Measurements from ENCODE around the gene PEPD. TPM values are rescaled to one million over a fixed set of nuclear protein-coding genes. Genes with fewer than 3 reads are reported as not detected.
"Not testable (repeated sequence)": the region's sequence is repeated elsewhere in the genome, so short reads cannot be mapped to it uniquely, and the experiment has no call there.

The PEPD gene
- total RNA-seq (2014; rRNA removed; shearing (Covaris generic); ENCODE audit: low replicate concordance), result 14.2 and 28.3 TPM in 2 replicates

GRCh38 chr19:33521480-33522370, at the start of gene PEPD:
PEPD (minus strand) TSS chr19:33521791; CDS start chr19:33521760, 31 bp downstream.
- H3K27ac ChIP-seq (ENCODE audit: low read length), result no peak within 1 kb of the TSS
- H3K4me2 ChIP-seq (ENCODE audit: low read depth, low read length, poor library complexity, severe bottlenecking), result peak within 1 kb of the TSS; percentile 75
- H3K9ac ChIP-seq (ENCODE audit: low read length), result peak within 1 kb of the TSS; percentile 77
- H3K4me1 ChIP-seq (ENCODE audit: low read length), result peaks cover 14% of the 10 kb centered on the region
- H3K27me3 ChIP-seq (ENCODE audit: low read length), result no peaks in the 10 kb centered on the region
- H3K9me2 ChIP-seq (replicated peaks; ENCODE audit: insufficient read depth, low read length), result no peaks in the 10 kb centered on the region
- H2AFZ ChIP-seq (ENCODE audit: low read length), result peak within 1 kb of the TSS; percentile 95
- peak within 1 kb of the TSS; percentile 88 for H3K4me3 ChIP-seq (ENCODE audit: low read length)
- H3K79me2 ChIP-seq (ENCODE audit: low read length), result no peaks in the 10 kb centered on the region
- DNase-seq, result peak; percentile 96
- H3K36me3 ChIP-seq (ENCODE audit: insufficient read depth, low read length), result no peaks in the 10 kb centered on the region
- H3K9me3 ChIP-seq (ENCODE audit: low read length), result no peaks in the 10 kb centered on the region
- no peaks in the 10 kb centered on the region for H4K20me1 ChIP-seq (ENCODE audit: insufficient read depth, low read depth, low read length)

GRCh38 chr19:33569821-33570220, 48.2 kb upstream of the PEPD start:
- H3K4me2 ChIP-seq (ENCODE audit: low read depth, low read length, poor library complexity, severe bottlenecking), result no peak overlapping the region
- H3K9ac ChIP-seq (ENCODE audit: low read length), result no peak overlapping the region
- H3K79me2 ChIP-seq (ENCODE audit: low read length), result no peaks in the 10 kb centered on the region
- H3K9me2 ChIP-seq (replicated peaks; ENCODE audit: insufficient read depth, low read length), result no peaks in the 10 kb centered on the region
- H3K4me3 ChIP-seq (ENCODE audit: low read length), result no peak overlapping the region
- no peak overlapping the region for H2AFZ ChIP-seq (ENCODE audit: low read length)
- no peaks in the 10 kb centered on the region for H3K4me1 ChIP-seq (ENCODE audit: low read length)
- H3K27ac ChIP-seq (ENCODE audit: low read length), result no peak overlapping the region
- H3K36me3 ChIP-seq (ENCODE audit: insufficient read depth, low read length), result no peaks in the 10 kb centered on the region
- DNase-seq, result no peak
- H3K9me3 ChIP-seq (ENCODE audit: low read length), result peaks cover 3% of the 10 kb centered on the region; the same call in 1 of the 2 replicates
- H4K20me1 ChIP-seq (ENCODE audit: insufficient read depth, low read depth, low read length), result no peaks in the 10 kb centered on the region
- no peaks in the 10 kb centered on the region for H3K27me3 ChIP-seq (ENCODE audit: low read length)

GRCh38 chr19:33568706-33569105, 47.1 kb upstream of the PEPD start:
- no peak for DNase-seq
- H3K36me3 ChIP-seq (ENCODE audit: insufficient read depth, low read length), result no peaks in the 10 kb centered on the region
- H3K4me2 ChIP-seq (ENCODE audit: low read depth, low read length, poor library complexity, severe bottlenecking), result no peak overlapping the region
- H3K9me2 ChIP-seq (replicated peaks; ENCODE audit: insufficient read depth, low read length), result no peaks in the 10 kb centered on the region
- H3K4me1 ChIP-seq (ENCODE audit: low read length), result no peaks in the 10 kb centered on the region
- no peaks in the 10 kb centered on the region for H3K79me2 ChIP-seq (ENCODE audit: low read length)
- no peaks in the 10 kb centered on the region for H3K27me3 ChIP-seq (ENCODE audit: low read length)
- no peak overlapping the region for H3K27ac ChIP-seq (ENCODE audit: low read length)
- no peak overlapping the region for H3K4me3 ChIP-seq (ENCODE audit: low read length)
- H3K9ac ChIP-seq (ENCODE audit: low read length), result no peak overlapping the region
- no peaks in the 10 kb centered on the region for H3K9me3 ChIP-seq (ENCODE audit: low read length)
- H2AFZ ChIP-seq (ENCODE audit: low read length), result no peak overlapping the region
- no peaks in the 10 kb centered on the region for H4K20me1 ChIP-seq (ENCODE audit: insufficient read depth, low read depth, low read length)

- no peaks in the 10 kb centered on the region for H3K9me2 ChIP-seq (replicated peaks; ENCODE audit: insufficient read depth, low read length)
- H3K36me3 ChIP-seq (ENCODE audit: insufficient read depth, low read length), result no peaks in the 10 kb centered on the region
- no peak overlapping the region for H3K4me2 ChIP-seq (ENCODE audit: low read depth, low read length, poor library complexity, severe bottlenecking)
- no peak overlapping the region for H3K4me3 ChIP-seq (ENCODE audit: low read length)
- H3K27me3 ChIP-seq (ENCODE audit: low read length), result no peaks in the 10 kb centered on the region
- no peak for DNase-seq
- H3K79me2 ChIP-seq (ENCODE audit: low read length), result no peaks in the 10 kb centered on the region
- H3K4me1 ChIP-seq (ENCODE audit: low read length), result no peaks in the 10 kb centered on the region
- H2AFZ ChIP-seq (ENCODE audit: low read length), result no peak overlapping the region
- H4K20me1 ChIP-seq (ENCODE audit: insufficient read depth, low read depth, low read length), result no peaks in the 10 kb centered on the region
- H3K27ac ChIP-seq (ENCODE audit: low read length), result no peak overlapping the region
- H3K9me3 ChIP-seq (ENCODE audit: low read length), result no peaks in the 10 kb centered on the region
- no peak overlapping the region for H3K9ac ChIP-seq (ENCODE audit: low read length)
These were observed 43.3 kb upstream of the PEPD start for GRCh38 chr19:33564836-33565338.

- Histone ChIP-seq H2AFZ (ENCODE audit: low read length) (no peak overlapping the region), H3K9me2 (replicated peaks; ENCODE audit: insufficient read depth, low read length) (no peaks in the 10 kb centered on the region), H4K20me1 (ENCODE audit: insufficient read depth, low read depth, low read length) (no peaks in the 10 kb centered on the region), H3K9me3 (ENCODE audit: low read length) (no peaks in the 10 kb centered on the region), H3K9ac (ENCODE audit: low read length) (no peak overlapping the region), H3K27ac (ENCODE audit: low read length) (no peak overlapping the region), H3K36me3 (ENCODE audit: insufficient read depth, low read length) (no peaks in the 10 kb centered on the region), H3K79me2 (ENCODE audit: low read length) (no peaks in the 10 kb centered on the region), H3K27me3 (ENCODE audit: low read length) (no peaks in the 10 kb centered on the region), H3K4me3 (ENCODE audit: low read length) (no peak overlapping the region), H3K4me2 (ENCODE audit: low read depth, low read length, poor library complexity, severe bottlenecking) (no peak overlapping the region), H3K4me1 (ENCODE audit: low read length) (no peaks in the 10 kb centered on the region)
- DNase-seq, result no peak
These were observed 41.0 kb upstream of the PEPD start for GRCh38 chr19:33562636-33563035.

GRCh38 chr19:33561666-33562065, 40.1 kb upstream of the PEPD start:
- not testable (repeated sequence) for H3K79me2 ChIP-seq (ENCODE audit: low read length); H2AFZ ChIP-seq (ENCODE audit: low read length); H3K27me3 ChIP-seq (ENCODE audit: low read length); H3K4me1 ChIP-seq (ENCODE audit: low read length); H3K4me2 ChIP-seq (ENCODE audit: low read depth, low read length, poor library complexity, severe bottlenecking); H3K9ac ChIP-seq (ENCODE audit: low read length); H3K9me3 ChIP-seq (ENCODE audit: low read length); H3K36me3 ChIP-seq (ENCODE audit: insufficient read depth, low read length); H3K27ac ChIP-seq (ENCODE audit: low read length); H3K9me2 ChIP-seq (replicated peaks; ENCODE audit: insufficient read depth, low read length); DNase-seq; H4K20me1 ChIP-seq (ENCODE audit: insufficient read depth, low read depth, low read length); H3K4me3 ChIP-seq (ENCODE audit: low read length)

GRCh38 chr19:33561261-33561660, 39.7 kb upstream of the PEPD start:
- no peak for DNase-seq
- no peak overlapping the region for H3K9ac ChIP-seq (ENCODE audit: low read length)
- no peaks in the 10 kb centered on the region for H3K9me2 ChIP-seq (replicated peaks; ENCODE audit: insufficient read depth, low read length)
- H3K79me2 ChIP-seq (ENCODE audit: low read length), result no peaks in the 10 kb centered on the region
- no peaks in the 10 kb centered on the region for H3K36me3 ChIP-seq (ENCODE audit: insufficient read depth, low read length)
- no peaks in the 10 kb centered on the region for H3K9me3 ChIP-seq (ENCODE audit: low read length)
- no peak overlapping the region for H2AFZ ChIP-seq (ENCODE audit: low read length)
- H3K4me2 ChIP-seq (ENCODE audit: low read depth, low read length, poor library complexity, severe bottlenecking), result no peak overlapping the region
- H3K27ac ChIP-seq (ENCODE audit: low read length), result no peak overlapping the region
- H3K27me3 ChIP-seq (ENCODE audit: low read length), result no peaks in the 10 kb centered on the region
- H3K4me3 ChIP-seq (ENCODE audit: low read length), result no peak overlapping the region
- H4K20me1 ChIP-seq (ENCODE audit: insufficient read depth, low read depth, low read length), result no peaks in the 10 kb centered on the region
- H3K4me1 ChIP-seq (ENCODE audit: low read length), result no peaks in the 10 kb centered on the region

GRCh38 chr19:33559996-33560395, 38.4 kb upstream of the PEPD start:
- Histone ChIP-seq H3K4me2 (ENCODE audit: low read depth, low read length, poor library complexity, severe bottlenecking) (no peak overlapping the region), H3K79me2 (ENCODE audit: low read length) (no peaks in the 10 kb centered on the region), H3K36me3 (ENCODE audit: insufficient read depth, low read length) (no peaks in the 10 kb centered on the region), H3K4me1 (ENCODE audit: low read length) (peaks cover 3% of the 10 kb centered on the region; the same call in 1 of the 2 replicates), H4K20me1 (ENCODE audit: insufficient read depth, low read depth, low read length) (no peaks in the 10 kb centered on the region), H3K27me3 (ENCODE audit: low read length) (no peaks in the 10 kb centered on the region), H3K27ac (ENCODE audit: low read length) (no peak overlapping the region), H3K9me3 (ENCODE audit: low read length) (no peaks in the 10 kb centered on the region), H3K9ac (ENCODE audit: low read length) (no peak overlapping the region), H2AFZ (ENCODE audit: low read length) (no peak overlapping the region), H3K9me2 (replicated peaks; ENCODE audit: insufficient read depth, low read length) (no peaks in the 10 kb centered on the region), H3K4me3 (ENCODE audit: low read length) (no peak overlapping the region)
- DNase-seq, result no peak

All from Karpas-422 (cell line).